Spleen (tissue), 11 donors: ENCODE results near the gene MMP20. TPM values are rescaled to one million over a fixed set of nuclear protein-coding genes. Genes with fewer than 3 reads are reported as not detected.

Experiments
- DNase-seq: peaks from one replicate; pipeline ENCODE4 v3.0.0-alpha.2; 2020
- H3K27ac ChIP-seq, 8 donors: fragments of 200-600 bp; sonication (generic) in 7 of 8; 1 replicate in 4 of 8; 2 replicates in 4 of 8; pipeline versions ENCODE4 v1.5.0 to v1.8.0; 2016 to 2021; ENCODE audit warnings: inconsistent platforms in 4 of 8, mild to moderate bottlenecking in 4 of 8, moderate library complexity in 1 of 8
- H3K27me3 ChIP-seq, 7 donors: fragments of 200-600 bp; sonication (generic) in 6 of 7; replicated peaks in 1 of 7; 1 replicate in 4 of 7; 2 replicates in 3 of 7; pipeline versions ENCODE4 v1.5.0 to v1.8.0; 2016 to 2021; ENCODE audit warnings: inconsistent platforms in 3 of 7, mild to moderate bottlenecking in 1 of 7
- H3K36me3 ChIP-seq, 6 donors: fragments of 200-600 bp; sonication (generic) in 5 of 6; 1 replicate in 4 of 6; 2 replicates in 2 of 6; pipeline versions ENCODE4 v1.5.0 to v1.8.0; 2016 to 2021; ENCODE audit warnings: inconsistent platforms in 2 of 6
- H3K4me1 ChIP-seq, 6 donors: fragments of 200-600 bp; sonication (generic) in 5 of 6; 1 replicate in 3 of 6; 2 replicates in 3 of 6; pipeline versions ENCODE4 v1.5.0 to v1.8.0; 2016 to 2021; ENCODE audit warnings: inconsistent platforms in 3 of 6
- H3K4me3 ChIP-seq, 8 donors: fragments of 200-600 bp; sonication (generic) in 7 of 8; 1 replicate in 4 of 8; 2 replicates in 4 of 8; pipeline versions ENCODE4 v1.5.0 to v1.8.0; 2016 to 2021; ENCODE audit warnings: inconsistent platforms in 4 of 8, mild to moderate bottlenecking in 4 of 8, moderate library complexity in 2 of 8
- H3K9me3 ChIP-seq, 8 donors: fragments of 200-600 bp; sonication (generic) in 7 of 8; 1 replicate in 4 of 8; 2 replicates in 4 of 8; pipeline versions ENCODE4 v1.5.0 to v1.8.0; 2016 to 2021; ENCODE audit warnings: inconsistent platforms in 4 of 8
- POLR2A ChIP-seq, 3 donors: fragments of 450-650 bp; IDR thresholded peaks; one replicate each; pipeline ENCODE4 v1.5.1; 2017; ENCODE audit warnings: antibody characterized with exemption in 3 of 3, mild to moderate bottlenecking in 1 of 3
- POLR2AphosphoS5 ChIP-seq, 3 donors: sonication (generic); formaldehyde crosslinking; IDR thresholded peaks; one replicate each; pipeline ENCODE4 v1.5.1; 2017; ENCODE audit warnings: antibody characterized with exemption in 3 of 3
- WGBS, 5 donors: extraction: QIAGEN DNeasy Blood & Tissue Kit in 3 of 5; methylation state at CpG; one replicate each; pipeline versions ENCODE4 v1.1.5 to v1.1.7; 2013 to 2018; 5-methylcytosine and 5-hydroxymethylcytosine counted together
- intact Hi-C: fragments of 100-400 bp; cut with DNase I; formaldehyde crosslinking; loops from one replicate; pipeline ENCODE4 v1.15.0; 2023; ENCODE audit warnings: low total_unique reads
- polyA plus RNA-seq, 3 donors: library from polyadenylated mRNA; stranded (reverse); fragments of 200-250 nt; gene quantifications; one replicate each; pipeline ENCODE4 v1.2.1, GENCODE V29; 2013
- total RNA-seq, 7 donors: library from RNA; depleted of rRNA in 3 of 7; stranded (reverse); fragments of >200 nt in 3 of 7; fragmentation: NEBNext Ultra II Directional in 4 of 7; extraction: Animal tissue kit (Norgen Biotek cat#: 25700) in 4 of 7; gene quantifications; one replicate each; pipeline versions ENCODE4 v1.1.0 to v1.2.1, GENCODE V29; 2016 to 2021
- TF ChIP-seq, protein P1 (sequence below), 11 experiments: fragments of 200-600 bp in 7 of 11; fragments of 450-650 bp in 4 of 11; sonication (generic) in 4 of 11; IDR thresholded peaks in 8 of 11; conservative IDR thresholded peaks in 3 of 11; 1 replicate in 7 of 11; 2 replicates in 4 of 11; pipeline versions ENCODE4 v1.4.0 to v1.8.0; 2016 to 2021; ENCODE audit warnings: antibody characterized with exemption in 11 of 11, inconsistent platforms in 4 of 11, mild to moderate bottlenecking in 1 of 11
- donor health status: healthy with polysubstance abuse.
- donor health status: DM: no; HTN: no; CAD: no; lungs with moderate emphysema.
- donor health status: DM: no; HTN: no; CAD: no.
- donor health status: Bipolar disorder and iron deficiency.
- donor health status: healthy.
- donor health status: DM: no; HTN: no; CAD: no.
- donor health status: DM: yes; HTN: yes; CAD: no.

The MMP20 gene
- total and polyA plus RNA-seq, 10 donors: 0.11 TPM; not detected in 9

DNA sequence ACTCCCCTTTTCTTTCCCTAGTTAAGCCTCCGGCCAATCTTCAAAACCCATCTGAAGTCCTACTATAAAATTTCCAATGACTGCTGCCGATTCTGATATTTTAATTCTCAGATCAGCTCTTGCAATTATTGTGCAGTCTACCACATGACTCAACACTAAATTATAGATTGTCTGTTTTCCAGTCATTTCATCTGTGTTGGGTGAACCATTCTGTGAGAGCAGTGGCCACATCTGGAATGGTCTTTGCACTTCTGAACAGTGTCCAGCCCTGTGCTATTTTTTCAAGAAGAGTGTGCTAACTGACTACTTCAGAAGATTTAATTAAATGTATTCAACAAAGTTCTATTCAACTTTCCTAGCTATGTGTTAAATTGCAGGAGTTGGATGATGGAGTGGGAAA, 47.4 kb downstream of the MMP20 start:
- H3K9me3 ChIP-seq: no peaks in the 10 kb centered on the region
- H3K4me3 ChIP-seq: no peak overlapping the region
- no peaks in the 10 kb centered on the region for H3K27me3 ChIP-seq
- no peaks in the 10 kb centered on the region for H3K36me3 ChIP-seq
- no peak for DNase-seq
- 61 to 87% (median 80%) methylated on average over 2 of the region's 2 CpGs for WGBS, 5 donors
- H3K27ac ChIP-seq: peak overlapping the region in 3 of 8 donors; percentile 40 to 42 (median 40)
- intact Hi-C loops: no loop called here
- H3K4me1 ChIP-seq: peaks cover 0 to 20% (median 13%) of the 10 kb centered on the region in 6 donors
- TF ChIP-seq POLR2AphosphoS5 (IDR thresholded peaks at IDR 0.05): no peak
- TF ChIP-seq, protein P1, sequence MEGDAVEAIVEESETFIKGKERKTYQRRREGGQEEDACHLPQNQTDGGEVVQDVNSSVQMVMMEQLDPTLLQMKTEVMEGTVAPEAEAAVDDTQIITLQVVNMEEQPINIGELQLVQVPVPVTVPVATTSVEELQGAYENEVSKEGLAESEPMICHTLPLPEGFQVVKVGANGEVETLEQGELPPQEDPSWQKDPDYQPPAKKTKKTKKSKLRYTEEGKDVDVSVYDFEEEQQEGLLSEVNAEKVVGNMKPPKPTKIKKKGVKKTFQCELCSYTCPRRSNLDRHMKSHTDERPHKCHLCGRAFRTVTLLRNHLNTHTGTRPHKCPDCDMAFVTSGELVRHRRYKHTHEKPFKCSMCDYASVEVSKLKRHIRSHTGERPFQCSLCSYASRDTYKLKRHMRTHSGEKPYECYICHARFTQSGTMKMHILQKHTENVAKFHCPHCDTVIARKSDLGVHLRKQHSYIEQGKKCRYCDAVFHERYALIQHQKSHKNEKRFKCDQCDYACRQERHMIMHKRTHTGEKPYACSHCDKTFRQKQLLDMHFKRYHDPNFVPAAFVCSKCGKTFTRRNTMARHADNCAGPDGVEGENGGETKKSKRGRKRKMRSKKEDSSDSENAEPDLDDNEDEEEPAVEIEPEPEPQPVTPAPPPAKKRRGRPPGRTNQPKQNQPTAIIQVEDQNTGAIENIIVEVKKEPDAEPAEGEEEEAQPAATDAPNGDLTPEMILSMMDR (IDR thresholded peaks at IDR 0.05 in 8 of 11, conservative IDR thresholded peaks at IDR 0.05 in 3 of 11): no peak
- no peak for TF ChIP-seq POLR2A (IDR thresholded peaks at IDR 0.05)

DNA sequence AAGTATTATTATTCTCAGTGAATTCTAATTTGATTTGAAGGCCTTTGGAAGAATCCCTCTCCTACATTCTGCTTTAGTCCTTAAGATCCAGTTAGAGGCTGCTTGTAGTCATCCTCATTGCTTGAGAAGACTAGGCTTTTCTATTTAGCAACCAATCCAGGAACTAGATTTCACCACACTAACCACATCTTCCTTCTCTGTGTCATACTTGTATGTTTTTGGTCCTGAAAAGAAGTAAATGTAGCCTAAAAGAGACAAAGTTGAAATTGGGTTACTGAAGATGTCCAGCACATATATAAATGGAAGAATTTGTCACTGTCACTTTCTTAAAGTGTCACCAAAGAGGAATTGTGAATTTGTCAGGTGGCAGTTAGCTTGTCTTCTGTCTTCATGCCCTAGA, 48.0 kb downstream of the MMP20 start:
- H3K4me3 ChIP-seq: no peak overlapping the region

DNA sequence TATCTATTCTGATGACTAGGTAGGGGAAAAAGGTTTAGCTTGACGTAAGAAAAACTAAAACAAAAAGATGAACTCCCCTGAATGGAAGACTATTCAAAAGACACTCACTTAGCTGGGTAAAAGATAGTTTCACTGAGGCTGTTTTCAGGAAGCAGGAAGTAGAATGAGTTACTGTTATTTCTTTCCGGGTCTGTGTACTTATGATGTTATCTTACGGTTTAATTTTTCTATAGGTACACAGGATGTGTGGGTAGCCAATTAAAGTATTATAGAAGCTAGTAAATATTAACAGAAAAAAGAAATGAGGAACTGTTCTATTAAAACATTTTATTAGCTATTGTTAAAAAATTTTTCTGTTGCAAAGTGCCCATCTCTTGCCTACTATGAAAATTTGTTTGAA, 48.8 kb downstream of the MMP20 start:
- 49 to 59% (median 54%) methylated on average over 3 of the region's 3 CpGs for WGBS, 5 donors
- Histone ChIP-seq H3K9me3 (no peaks in the 10 kb centered on the region), H3K4me3 (no peak overlapping the region), H3K36me3 (no peaks in the 10 kb centered on the region), H3K27ac (no peak overlapping the region), H3K27me3 (no peaks in the 10 kb centered on the region), H3K4me1 (peaks cover 0 to 20% (median 13%) of the 10 kb centered on the region in 6 donors)
- no peak for DNase-seq
- no peak for TF ChIP-seq POLR2A (IDR thresholded peaks at IDR 0.05)
- TF ChIP-seq, protein P1 (IDR thresholded peaks at IDR 0.05 in 8 of 11, conservative IDR thresholded peaks at IDR 0.05 in 3 of 11): no peak
- TF ChIP-seq POLR2AphosphoS5 (IDR thresholded peaks at IDR 0.05): no peak
- intact Hi-C loops: no loop called here

More for the DNA sequence above, 48.0 kb downstream of the MMP20 start:
- H3K27ac ChIP-seq: peak overlapping the region in 3 of 8 donors; percentile 40 to 42 (median 40)
- H3K27me3 ChIP-seq: no peaks in the 10 kb centered on the region
- intact Hi-C loops: no loop called here
- H3K4me1 ChIP-seq: peaks cover 0 to 20% (median 13%) of the 10 kb centered on the region in 6 donors
- H3K36me3 ChIP-seq: no peaks in the 10 kb centered on the region
- TF ChIP-seq POLR2AphosphoS5 (IDR thresholded peaks at IDR 0.05) (no peak), POLR2A (IDR thresholded peaks at IDR 0.05) (no peak)
- TF ChIP-seq, protein P1 (IDR thresholded peaks at IDR 0.05 in 8 of 11, conservative IDR thresholded peaks at IDR 0.05 in 3 of 11): no peak
- no peaks in the 10 kb centered on the region for H3K9me3 ChIP-seq
- no peak for DNase-seq

DNA sequence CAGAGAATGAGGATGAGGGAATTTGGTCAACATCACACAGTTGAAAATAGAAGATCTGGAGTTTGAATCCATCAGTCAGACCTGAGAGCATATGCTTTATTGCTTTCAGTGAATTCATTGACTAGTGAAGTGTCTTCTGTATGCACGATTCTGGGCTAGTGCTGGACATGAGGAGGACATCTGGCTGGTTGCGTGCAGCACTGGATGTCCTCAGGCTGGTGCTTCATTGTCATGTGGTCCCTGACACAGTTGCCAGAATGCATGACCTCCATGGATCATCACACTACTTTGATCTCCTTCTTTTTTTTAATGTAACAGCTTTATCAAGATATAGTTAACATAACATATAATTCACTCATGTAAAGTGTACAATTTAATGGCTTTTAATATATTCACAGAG, 50.1 kb downstream of the MMP20 start:
- TF ChIP-seq, protein P1 (IDR thresholded peaks at IDR 0.05 in 8 of 11, conservative IDR thresholded peaks at IDR 0.05 in 3 of 11): no peak
- TF ChIP-seq POLR2AphosphoS5 (IDR thresholded peaks at IDR 0.05) (no peak), POLR2A (IDR thresholded peaks at IDR 0.05) (no peak)
- intact Hi-C loops: no loop called here
- H3K27me3 ChIP-seq: no peaks in the 10 kb centered on the region
- H3K27ac ChIP-seq: no peak overlapping the region
- H3K4me1 ChIP-seq: peaks cover 0 to 20% (median 13%) of the 10 kb centered on the region in 6 donors
- H3K9me3 ChIP-seq: no peaks in the 10 kb centered on the region
- no peak for DNase-seq
- no peak overlapping the region for H3K4me3 ChIP-seq
- WGBS, 5 donors: 92 to 97% (median 94%) methylated on average over 2 of the region's 2 CpGs
- H3K36me3 ChIP-seq: no peaks in the 10 kb centered on the region
